Measurements from ENCODE around the gene FOXR2.

Gene FOXR2

DNA sequence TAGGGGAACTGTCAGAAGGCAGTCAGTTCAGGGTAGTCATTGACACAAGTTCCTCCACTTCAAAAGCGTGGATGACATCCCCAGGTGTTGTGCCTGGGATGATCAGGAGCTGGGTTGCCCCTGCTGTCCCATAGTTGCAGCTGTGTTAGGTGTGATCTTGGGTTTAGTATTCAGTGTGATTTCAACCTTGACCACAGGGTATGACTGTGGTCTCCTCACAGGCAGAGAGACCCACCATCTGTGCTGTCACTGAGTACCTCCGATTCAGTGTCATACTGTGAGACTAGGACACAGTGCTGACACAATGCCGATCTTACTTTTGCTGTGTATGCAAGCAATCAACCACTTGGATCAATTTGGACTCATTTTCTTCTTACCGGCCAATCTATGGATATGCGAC lies 25.2 kb downstream of the FOXR2 start:
- no peaks in the 10 kb centered on the region for H3K27me3 ChIP-seq (ENCODE audit: insufficient read depth, low read length)
- no peak overlapping the region for H2AFZ ChIP-seq (ENCODE audit: low read length, unreplicated experiment)
- H3K4me1 ChIP-seq (ENCODE audit: control insufficient read depth, insufficient read depth, low read length, unreplicated experiment), result no peaks in the 10 kb centered on the region
- no peaks in the 10 kb centered on the region for H3K79me2 ChIP-seq (ENCODE audit: control insufficient read depth, insufficient read depth, low read length, unreplicated experiment)
- no peak overlapping the region for H3K4me3 ChIP-seq (ENCODE audit: low read depth, low read length)
- no peak overlapping the region for H3K27ac ChIP-seq (ENCODE audit: low read depth, low read length)
- no peaks in the 10 kb centered on the region for H3K36me3 ChIP-seq (ENCODE audit: insufficient read depth, low read length)

DNA sequence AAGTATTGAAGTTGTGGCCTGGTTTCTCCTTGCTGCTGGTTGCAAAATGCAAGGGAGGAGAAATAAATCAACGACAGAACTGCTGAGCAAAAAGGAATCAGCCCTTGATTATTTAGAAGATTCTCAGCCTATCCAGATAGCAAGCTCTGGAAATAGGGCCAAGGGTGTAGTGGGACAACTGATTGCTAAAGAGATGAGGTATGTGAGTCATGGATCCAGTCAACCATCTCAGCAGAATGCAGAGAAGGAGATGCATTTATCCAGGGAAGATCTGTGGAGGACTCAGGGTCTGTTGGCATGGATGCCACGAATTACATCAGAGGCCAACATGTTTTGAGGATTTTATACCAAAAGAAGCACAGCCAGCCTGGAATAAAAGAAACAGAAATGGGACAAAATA lies 36.7 kb downstream of the FOXR2 start:
- Histone ChIP-seq H2AFZ (ENCODE audit: low read length, unreplicated experiment) (no peak overlapping the region), H3K27me3 (ENCODE audit: insufficient read depth, low read length) (no peaks in the 10 kb centered on the region)

DNA sequence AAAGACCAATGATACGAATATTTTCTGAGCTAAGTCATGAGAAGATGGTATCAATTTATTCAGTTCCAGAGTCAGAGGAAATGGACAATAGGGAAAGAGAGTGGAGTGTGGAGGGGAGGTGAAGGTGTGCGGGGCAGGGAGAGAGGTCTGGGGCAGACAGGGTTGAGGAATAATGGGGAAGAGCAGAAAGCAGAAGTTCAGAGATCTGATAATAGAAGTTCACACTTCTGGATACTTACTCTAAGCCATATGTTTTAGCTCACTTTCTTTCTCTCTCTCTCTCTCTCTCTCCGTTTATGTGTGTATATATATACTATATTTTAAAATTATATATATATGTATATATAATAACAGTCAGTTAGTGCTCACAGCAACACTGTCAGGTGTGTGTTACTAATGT lies 40.4 kb downstream of the FOXR2 start:
- H3K4me1 ChIP-seq (ENCODE audit: control insufficient read depth, insufficient read depth, low read length, unreplicated experiment), result no peaks in the 10 kb centered on the region
- no peak overlapping the region for H3K4me3 ChIP-seq (ENCODE audit: low read depth, low read length)
- H3K79me2 ChIP-seq (ENCODE audit: control insufficient read depth, insufficient read depth, low read length, unreplicated experiment), result no peaks in the 10 kb centered on the region

More for the DNA sequence above, 36.7 kb downstream of the FOXR2 start:
- no peaks in the 10 kb centered on the region for H3K79me2 ChIP-seq (ENCODE audit: control insufficient read depth, insufficient read depth, low read length, unreplicated experiment)
- H3K4me3 ChIP-seq (ENCODE audit: low read depth, low read length), result no peak overlapping the region
- H3K36me3 ChIP-seq (ENCODE audit: insufficient read depth, low read length), result no peaks in the 10 kb centered on the region
- H3K27ac ChIP-seq (ENCODE audit: low read depth, low read length), result no peak overlapping the region
- no peaks in the 10 kb centered on the region for H3K4me1 ChIP-seq (ENCODE audit: control insufficient read depth, insufficient read depth, low read length, unreplicated experiment)

DNA sequence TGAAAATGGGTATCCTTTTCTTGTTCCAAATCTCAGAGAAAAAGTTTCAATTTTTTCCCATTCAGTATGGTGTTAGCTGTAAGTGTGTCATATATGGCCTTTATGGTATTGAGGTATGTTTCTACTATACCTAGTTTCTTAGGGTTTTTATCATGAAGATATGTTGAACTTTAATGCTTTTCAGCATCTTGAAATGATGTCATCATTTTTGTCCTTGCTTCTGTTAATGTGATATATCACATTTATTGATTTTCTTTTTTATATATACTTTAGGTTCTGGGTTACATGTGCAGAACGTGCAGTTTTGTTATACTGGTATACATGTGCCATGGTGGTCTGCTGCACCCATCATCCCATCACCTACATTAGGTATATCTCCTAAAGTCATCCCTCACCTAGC lies 44.9 kb downstream of the FOXR2 start:
- Histone ChIP-seq H3K27me3 (ENCODE audit: insufficient read depth, low read length) (no peaks in the 10 kb centered on the region), H3K36me3 (ENCODE audit: insufficient read depth, low read length) (no peaks in the 10 kb centered on the region), H3K4me3 (ENCODE audit: low read depth, low read length) (no peak overlapping the region), H3K79me2 (ENCODE audit: control insufficient read depth, insufficient read depth, low read length, unreplicated experiment) (no peaks in the 10 kb centered on the region), H3K27ac (ENCODE audit: low read depth, low read length) (no peak overlapping the region), H3K4me1 (ENCODE audit: control insufficient read depth, insufficient read depth, low read length, unreplicated experiment) (no peaks in the 10 kb centered on the region), H2AFZ (ENCODE audit: low read length, unreplicated experiment) (no peak overlapping the region)

More for the DNA sequence above, 40.4 kb downstream of the FOXR2 start:
- Histone ChIP-seq H3K27me3 (ENCODE audit: insufficient read depth, low read length) (no peaks in the 10 kb centered on the region), H3K27ac (ENCODE audit: low read depth, low read length) (no peak overlapping the region), H3K36me3 (ENCODE audit: insufficient read depth, low read length) (no peaks in the 10 kb centered on the region), H2AFZ (ENCODE audit: low read length, unreplicated experiment) (no peak overlapping the region)
